Measurements from ENCODE around the gene TMEM175. TPM values are rescaled to one million over a fixed set of nuclear protein-coding genes. Genes with fewer than 3 reads are reported as not detected.
"Not testable (repeated sequence)": the region's sequence is repeated elsewhere in the genome, so short reads cannot be mapped to it uniquely, and the experiment has no call there.

TMEM175 gene
- total RNA-seq, 3 donors from 2014 or later: 26.2 to 32.2 (median 28.2) TPM

DNA sequence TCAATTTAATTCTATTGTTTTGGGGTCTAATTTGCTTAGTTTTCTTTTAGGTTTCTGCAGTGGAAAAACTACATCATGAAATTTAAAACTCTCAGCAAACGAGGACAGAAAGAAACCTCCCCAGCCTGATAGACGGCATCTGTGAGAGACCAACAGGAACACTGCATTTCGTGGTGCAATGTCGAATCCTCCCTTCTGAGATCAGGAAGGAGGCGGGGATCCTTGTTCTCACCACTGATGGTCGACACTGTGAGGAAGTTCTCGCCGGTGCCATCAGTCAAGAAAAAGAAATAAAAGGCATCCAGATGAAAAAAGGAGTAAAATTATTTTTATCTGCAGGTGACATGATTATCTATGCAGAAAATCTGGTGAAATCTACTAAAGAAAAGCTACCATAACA lies 16.7 kb upstream of the TMEM175 start:
- H3K27ac ChIP-seq: no peak overlapping the region
- H3K9me3 ChIP-seq: no peaks in the 10 kb centered on the region
- no peak for DNase-seq (ENCODE audit: low spot score in 2 of 2)
- no peaks in the 10 kb centered on the region for H3K36me3 ChIP-seq
- no peak overlapping the region for H3K4me3 ChIP-seq
- TF ChIP-seq, protein P1, sequence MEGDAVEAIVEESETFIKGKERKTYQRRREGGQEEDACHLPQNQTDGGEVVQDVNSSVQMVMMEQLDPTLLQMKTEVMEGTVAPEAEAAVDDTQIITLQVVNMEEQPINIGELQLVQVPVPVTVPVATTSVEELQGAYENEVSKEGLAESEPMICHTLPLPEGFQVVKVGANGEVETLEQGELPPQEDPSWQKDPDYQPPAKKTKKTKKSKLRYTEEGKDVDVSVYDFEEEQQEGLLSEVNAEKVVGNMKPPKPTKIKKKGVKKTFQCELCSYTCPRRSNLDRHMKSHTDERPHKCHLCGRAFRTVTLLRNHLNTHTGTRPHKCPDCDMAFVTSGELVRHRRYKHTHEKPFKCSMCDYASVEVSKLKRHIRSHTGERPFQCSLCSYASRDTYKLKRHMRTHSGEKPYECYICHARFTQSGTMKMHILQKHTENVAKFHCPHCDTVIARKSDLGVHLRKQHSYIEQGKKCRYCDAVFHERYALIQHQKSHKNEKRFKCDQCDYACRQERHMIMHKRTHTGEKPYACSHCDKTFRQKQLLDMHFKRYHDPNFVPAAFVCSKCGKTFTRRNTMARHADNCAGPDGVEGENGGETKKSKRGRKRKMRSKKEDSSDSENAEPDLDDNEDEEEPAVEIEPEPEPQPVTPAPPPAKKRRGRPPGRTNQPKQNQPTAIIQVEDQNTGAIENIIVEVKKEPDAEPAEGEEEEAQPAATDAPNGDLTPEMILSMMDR (IDR thresholded peaks at IDR 0.05): no peak
- TF ChIP-seq POLR2A (IDR thresholded peaks at IDR 0.05) (no peak), POLR2AphosphoS5 (IDR thresholded peaks at IDR 0.05) (no peak)
- intact Hi-C loops (cut with DNase I; ENCODE audit: low total_unique reads): no loop called here
- H3K4me1 ChIP-seq: no peaks in the 10 kb centered on the region
- H3K27me3 ChIP-seq: no peaks in the 10 kb centered on the region

DNA sequence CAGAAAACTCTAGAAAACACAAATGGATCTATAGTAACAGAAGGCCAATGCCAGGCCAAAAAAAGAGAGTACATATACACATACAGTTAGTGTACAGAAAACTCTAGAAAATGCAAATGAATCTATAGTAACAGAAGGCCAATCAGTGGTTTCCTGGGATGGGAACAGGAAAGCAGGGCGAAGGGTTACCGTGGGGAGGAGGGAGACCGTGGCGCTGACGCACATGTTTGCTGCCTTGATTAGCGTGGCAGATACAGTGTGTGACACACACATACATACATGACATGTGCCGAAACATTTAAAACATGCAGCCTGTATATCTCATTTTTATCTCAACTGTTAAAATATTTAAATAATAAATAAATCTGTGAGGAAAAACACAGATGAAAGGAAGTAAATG lies 14.8 kb upstream of the TMEM175 start:
- no peaks in the 10 kb centered on the region for H3K27me3 ChIP-seq
- intact Hi-C loops (cut with DNase I; ENCODE audit: low total_unique reads): no loop called here

DNA sequence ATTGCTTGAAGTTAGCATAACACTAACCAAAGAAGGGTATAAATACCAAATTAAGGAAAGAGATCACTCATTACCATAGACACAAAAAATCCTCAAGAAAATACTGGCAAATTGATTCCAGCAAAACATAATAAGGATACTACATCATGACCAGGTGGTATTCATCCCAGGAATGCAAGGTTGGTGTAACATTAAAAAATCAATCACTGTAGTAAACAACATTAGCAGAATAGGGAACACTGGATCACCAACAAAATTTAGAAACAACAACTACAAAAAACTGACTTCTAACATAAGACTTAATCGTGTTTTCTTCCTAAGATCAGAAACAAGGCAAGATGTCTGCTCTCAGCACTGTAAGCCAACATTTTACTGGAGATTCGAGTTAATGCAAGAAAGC lies 14.3 kb upstream of the TMEM175 start:
- H3K4me3 ChIP-seq: no peak overlapping the region
- intact Hi-C loops (cut with DNase I; ENCODE audit: low total_unique reads): no loop called here
- H3K4me1 ChIP-seq: no peaks in the 10 kb centered on the region
- H3K27ac ChIP-seq: no peak overlapping the region
- H3K36me3 ChIP-seq: no peaks in the 10 kb centered on the region
- TF ChIP-seq POLR2AphosphoS5 (IDR thresholded peaks at IDR 0.05): no peak
- TF ChIP-seq, protein P1 (IDR thresholded peaks at IDR 0.05): no peak
- no peak for TF ChIP-seq POLR2A (IDR thresholded peaks at IDR 0.05)
- DNase-seq (ENCODE audit: low spot score in 2 of 2): no peak
- no peaks in the 10 kb centered on the region for H3K27me3 ChIP-seq
- H3K9me3 ChIP-seq: no peaks in the 10 kb centered on the region

More for the DNA sequence above, 14.8 kb upstream of the TMEM175 start:
- H3K4me3 ChIP-seq: no peak overlapping the region
- no peaks in the 10 kb centered on the region for H3K9me3 ChIP-seq
- H3K4me1 ChIP-seq: no peaks in the 10 kb centered on the region
- DNase-seq (ENCODE audit: low spot score in 2 of 2): no peak
- TF ChIP-seq POLR2AphosphoS5 (IDR thresholded peaks at IDR 0.05) (no peak), POLR2A (IDR thresholded peaks at IDR 0.05) (no peak)
- TF ChIP-seq, protein P1 (IDR thresholded peaks at IDR 0.05): no peak
- no peaks in the 10 kb centered on the region for H3K36me3 ChIP-seq
- H3K27ac ChIP-seq: no peak overlapping the region

DNA sequence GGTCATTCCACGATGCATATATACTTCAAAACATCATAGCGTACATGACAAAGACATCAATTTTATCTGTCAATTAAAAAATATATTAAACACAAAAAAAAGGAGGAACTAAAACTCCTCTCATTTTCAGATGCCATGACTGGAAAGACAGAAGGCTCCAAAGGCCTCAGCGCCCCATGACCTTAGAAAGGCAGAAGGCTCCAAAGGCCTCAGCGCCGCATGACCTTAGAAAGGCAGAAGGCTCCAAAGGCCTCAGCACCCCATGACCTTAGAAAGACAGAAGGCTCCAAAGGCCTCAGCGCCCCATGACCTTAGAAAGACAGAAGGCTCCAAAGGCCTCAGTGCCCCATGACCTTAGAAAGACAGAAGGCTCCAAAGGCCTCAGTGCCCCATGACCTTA lies 13.7 kb upstream of the TMEM175 start:
- H3K27me3 ChIP-seq; H3K27ac ChIP-seq; H3K4me1 ChIP-seq; H3K36me3 ChIP-seq; DNase-seq (ENCODE audit: low spot score in 2 of 2); H3K4me3 ChIP-seq; H3K9me3 ChIP-seq; intact Hi-C loops (cut with DNase I; ENCODE audit: low total_unique reads): not testable (repeated sequence)

DNA sequence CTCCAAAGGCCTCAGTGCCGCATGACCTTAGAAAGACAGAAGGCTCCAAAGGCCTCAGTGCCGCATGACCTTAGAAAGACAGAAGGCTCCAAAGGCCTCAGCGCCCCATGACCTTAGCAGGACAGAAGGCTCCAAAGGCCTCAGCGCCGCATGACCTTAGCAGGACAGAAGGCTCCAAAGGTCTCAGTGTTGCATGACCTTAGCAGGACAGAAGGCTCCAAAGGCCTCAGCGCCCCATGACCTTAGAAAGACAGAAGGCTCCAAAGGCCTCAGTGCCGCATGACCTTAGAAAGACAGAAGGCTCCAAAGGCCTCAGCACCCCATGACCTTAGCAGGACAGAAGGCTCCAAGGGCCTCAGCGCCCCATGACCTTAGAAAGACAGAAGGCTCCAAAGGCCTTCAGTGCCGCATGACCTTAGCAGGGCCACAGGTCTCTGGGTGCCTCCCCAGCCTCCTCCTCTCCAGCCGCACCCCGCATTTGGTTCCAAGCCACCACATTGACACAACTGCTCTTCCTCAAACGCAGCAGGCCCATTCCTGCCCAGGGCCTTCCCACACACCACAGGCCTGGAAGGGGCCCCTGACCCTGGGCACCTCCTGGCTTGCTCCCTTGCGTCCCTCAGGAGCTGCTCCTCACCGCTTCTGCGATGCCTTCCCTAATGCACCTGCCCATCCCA lies 13.1 kb upstream of the TMEM175 start:
- DNase-seq (ENCODE audit: low spot score in 2 of 2); H3K9me3 ChIP-seq; H3K27me3 ChIP-seq; H3K36me3 ChIP-seq; H3K4me3 ChIP-seq; intact Hi-C loops (cut with DNase I; ENCODE audit: low total_unique reads); H3K27ac ChIP-seq; H3K4me1 ChIP-seq: not testable (repeated sequence)

DNA sequence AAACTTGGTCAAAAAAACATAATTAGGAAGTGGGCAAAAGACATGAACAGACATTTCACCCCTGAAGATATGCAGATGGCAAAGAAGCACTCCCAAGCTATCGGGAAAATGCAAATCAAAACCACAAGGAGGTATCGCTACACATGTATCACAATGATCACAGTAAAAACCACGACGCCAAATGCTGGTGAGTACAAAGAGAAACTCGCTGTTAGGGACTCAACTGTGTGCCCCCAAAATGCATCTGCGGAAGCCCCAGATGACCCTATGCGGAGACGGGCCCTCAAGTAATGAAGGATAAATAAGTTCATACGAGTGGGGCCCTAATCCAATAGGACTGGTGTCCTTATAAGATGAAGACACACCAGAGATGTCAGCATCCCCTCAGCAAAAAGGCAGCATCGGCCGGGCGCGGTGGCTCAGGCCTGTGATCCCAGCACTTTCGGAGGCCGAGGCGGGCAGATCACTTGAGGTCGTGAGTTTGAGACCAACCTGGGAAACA lies 10.4 kb upstream of the TMEM175 start:
- no peak overlapping the region for H3K4me3 ChIP-seq
- no peaks in the 10 kb centered on the region for H3K36me3 ChIP-seq
- intact Hi-C loops (cut with DNase I; ENCODE audit: low total_unique reads): no loop called here
- no peak for DNase-seq (ENCODE audit: low spot score in 2 of 2)
- no peaks in the 10 kb centered on the region for H3K4me1 ChIP-seq
- no peak for TF ChIP-seq POLR2A (IDR thresholded peaks at IDR 0.05)
- TF ChIP-seq POLR2AphosphoS5 (IDR thresholded peaks at IDR 0.05): no peak
- TF ChIP-seq, protein P1 (IDR thresholded peaks at IDR 0.05): no peak
- no peak overlapping the region for H3K27ac ChIP-seq
- no peaks in the 10 kb centered on the region for H3K9me3 ChIP-seq
- H3K27me3 ChIP-seq: no peaks in the 10 kb centered on the region

All from breast epithelium (tissue), 4 donors.